GM19238 (cell line): ENCODE results near the gene SEMA4D.
A peak's percentile ranks its signal among the peaks of the same experiment; 100 is the strongest.
"Not testable (repeated sequence)": the region's sequence is repeated elsewhere in the genome, so short reads cannot be mapped to it uniquely, and the experiment has no call there.

Experiments used
- DNase-seq: peaks from one replicate; pipeline ENCODE4 v3.0.0; 2011; ENCODE audit warnings: low spot score; ENCODE audit not compliant: insufficient read length

The SEMA4D gene

GRCh38 chr9:89375191-89375760, 122.6 kb downstream of the SEMA4D start:
- DNase-seq, result peak; percentile 57

DNA sequence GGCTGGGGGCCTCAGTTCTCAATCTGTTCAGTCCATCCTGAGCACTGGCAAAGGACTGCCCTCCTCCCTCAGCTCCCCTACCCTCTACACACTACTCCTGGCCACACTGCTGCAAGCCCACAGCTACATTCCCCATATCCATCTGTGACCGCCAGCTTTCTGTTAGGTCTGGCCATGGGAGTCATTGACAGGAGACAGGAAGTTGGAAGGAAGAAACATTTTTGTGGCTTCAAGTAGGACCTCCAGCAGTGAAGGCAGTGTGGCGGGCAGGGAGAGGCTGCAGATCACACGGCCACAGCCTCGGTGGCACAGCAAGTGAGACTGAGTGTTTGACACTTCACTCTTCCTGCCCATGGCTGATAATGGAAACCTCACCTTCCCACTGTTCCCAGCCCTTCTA, 123.7 kb downstream of the SEMA4D start:
- no peak for DNase-seq

DNA sequence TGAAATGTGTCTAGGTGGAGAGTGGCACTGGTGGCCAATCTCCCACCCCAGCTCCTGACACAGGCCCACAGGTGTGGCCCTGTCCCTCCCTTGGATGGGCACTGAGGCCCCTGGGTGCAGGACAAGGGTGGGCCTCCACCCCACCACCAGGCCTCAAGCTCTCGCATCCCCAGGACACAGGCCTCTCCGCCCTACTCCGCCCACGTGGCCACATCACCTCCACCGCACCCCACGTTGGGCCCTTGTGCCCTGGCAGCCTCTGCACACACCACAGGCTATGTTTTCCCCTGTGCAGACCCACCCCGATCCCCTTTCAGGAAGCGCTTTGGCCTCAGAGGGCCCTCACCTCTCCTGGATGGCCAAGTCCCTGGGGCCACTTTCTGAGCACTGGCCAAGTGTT, 124.9 kb downstream of the SEMA4D start:
- no peak for DNase-seq

DNA sequence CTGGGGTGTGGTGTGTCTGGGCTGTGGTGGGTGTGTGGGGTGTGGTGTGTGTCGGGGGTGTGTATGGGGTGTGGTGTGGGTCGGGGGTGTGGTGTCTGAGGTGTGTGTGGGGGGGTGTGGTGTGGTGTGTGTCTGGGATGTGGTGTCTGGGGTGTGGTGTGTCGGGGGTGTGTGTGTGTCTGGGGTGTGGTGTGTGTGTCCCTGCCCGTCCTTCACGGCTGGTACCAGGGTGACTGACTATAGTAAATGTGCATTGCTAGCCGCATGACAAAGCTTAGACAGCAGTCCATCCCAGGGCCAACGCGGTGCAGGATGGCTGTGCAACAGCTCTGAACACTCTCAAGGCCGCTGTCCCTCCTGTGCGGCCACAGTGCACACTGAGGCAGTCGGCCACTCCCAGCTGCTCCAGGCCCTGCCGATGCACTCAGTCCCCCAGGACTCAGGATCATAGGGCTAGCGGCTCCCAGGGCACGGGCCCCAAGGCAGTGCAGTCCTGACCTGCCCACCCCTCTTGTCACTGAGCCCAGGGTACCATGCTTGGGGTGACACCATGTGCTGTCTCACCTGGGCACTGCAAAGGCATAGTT, 125.6 kb downstream of the SEMA4D start:
- no peak for DNase-seq

DNA sequence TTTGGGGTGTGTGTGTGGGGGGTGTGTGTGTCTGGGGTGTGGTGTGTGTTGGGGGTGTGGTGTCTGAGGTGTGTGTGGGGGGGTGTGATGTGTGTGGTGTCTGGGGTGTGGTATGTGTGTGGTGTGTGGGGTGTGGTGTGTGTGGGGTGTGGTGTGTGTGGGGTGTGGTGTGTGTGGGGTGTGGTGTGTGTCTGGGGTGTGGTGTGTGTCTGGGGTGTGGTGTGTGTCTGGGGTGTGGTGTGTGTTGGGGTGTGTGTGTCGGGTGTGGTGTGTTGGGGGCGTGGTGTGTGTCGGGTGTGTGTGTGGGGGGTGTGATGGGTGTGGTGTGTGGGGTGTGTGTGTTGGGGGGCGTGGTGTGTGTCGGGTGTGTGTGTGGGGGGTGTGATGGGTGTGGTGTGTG, 126.1 kb downstream of the SEMA4D start:
- DNase-seq, result not testable (repeated sequence)

GRCh38 chr9:89370593-89370992, 127.3 kb downstream of the SEMA4D start:
- no peak for DNase-seq

GRCh38 chr9:89368978-89369377, 128.9 kb downstream of the SEMA4D start:
- no peak for DNase-seq

DNA sequence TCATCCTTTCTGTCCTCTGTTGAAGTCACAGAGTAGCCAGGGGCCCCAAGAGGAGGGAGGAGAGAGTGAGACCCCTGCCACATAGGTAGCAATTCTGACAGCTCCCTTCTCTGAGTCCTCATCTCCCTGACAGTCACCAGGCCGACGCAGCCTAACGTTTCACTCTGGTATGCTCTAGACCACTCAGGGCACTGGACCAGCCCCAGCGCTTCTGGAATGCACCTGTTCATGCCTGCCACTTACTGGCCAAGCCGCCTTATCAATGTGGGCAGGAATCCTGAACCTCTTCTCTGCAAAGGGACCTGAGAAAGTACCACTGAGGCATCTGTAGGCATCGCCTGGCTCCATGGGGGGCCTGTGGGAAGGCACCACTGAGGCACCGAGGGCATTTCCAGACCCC, 129.4 kb downstream of the SEMA4D start:
- no peak for DNase-seq

DNA sequence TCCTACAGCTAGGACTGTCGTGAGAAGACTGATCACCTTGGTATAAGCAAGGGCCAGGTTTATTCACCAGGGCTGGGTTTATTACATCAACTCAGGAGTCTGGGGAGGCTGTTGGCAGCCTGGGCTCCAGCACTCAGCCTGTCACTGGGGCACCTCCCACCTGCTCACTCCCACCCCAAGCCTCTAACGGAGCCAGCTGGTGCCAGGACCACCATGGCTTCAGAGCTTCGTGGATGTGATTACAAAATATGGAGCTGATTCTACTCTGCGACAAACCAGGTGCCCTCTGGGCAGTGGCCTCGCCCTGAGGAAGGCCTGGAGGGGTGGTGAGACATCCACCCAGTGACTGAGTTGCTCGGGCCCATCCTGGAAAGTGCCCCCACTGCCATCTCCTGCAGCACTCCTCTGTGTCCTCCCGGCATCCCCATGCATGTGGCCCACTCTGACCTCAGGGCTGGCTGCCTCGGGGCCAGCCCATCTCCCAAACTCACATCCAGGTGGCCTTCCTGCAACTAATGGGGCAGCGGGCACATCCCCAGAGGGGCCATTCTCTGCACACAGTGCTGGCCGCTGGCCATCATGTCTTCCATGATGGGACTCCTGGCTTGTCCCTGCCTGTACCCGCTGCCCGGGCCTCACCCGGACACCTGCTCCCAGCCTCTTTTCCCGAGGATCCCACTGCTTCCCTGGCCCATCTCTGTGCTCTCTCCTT, 130.0 kb downstream of the SEMA4D start:
- no peak for DNase-seq

GRCh38 chr9:89367281-89367680, 130.6 kb downstream of the SEMA4D start:
- DNase-seq, result no peak

- no peak for DNase-seq
Measured at GRCh38 chr9:89366711-89367110, 131.2 kb downstream of the SEMA4D start.

DNA sequence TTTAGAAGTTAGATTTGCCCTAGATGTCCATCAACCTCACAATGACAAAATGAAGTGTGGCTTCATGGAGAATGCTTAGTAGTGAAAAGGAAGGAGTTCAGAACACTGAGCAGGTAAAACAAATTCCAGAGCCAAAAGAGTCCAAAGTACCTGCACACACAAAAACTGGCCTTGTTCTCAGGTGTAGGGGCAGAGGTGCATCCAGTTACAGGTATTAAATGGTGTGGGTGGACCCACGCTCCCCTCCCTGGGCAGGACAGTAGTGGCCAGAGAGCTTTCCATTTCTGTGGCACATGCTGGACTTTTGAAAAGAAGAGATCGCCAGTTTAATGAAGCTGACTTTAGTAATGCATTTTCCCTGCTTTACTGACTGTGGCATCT, 132.4 kb downstream of the SEMA4D start:
- DNase-seq, result no peak

DNA sequence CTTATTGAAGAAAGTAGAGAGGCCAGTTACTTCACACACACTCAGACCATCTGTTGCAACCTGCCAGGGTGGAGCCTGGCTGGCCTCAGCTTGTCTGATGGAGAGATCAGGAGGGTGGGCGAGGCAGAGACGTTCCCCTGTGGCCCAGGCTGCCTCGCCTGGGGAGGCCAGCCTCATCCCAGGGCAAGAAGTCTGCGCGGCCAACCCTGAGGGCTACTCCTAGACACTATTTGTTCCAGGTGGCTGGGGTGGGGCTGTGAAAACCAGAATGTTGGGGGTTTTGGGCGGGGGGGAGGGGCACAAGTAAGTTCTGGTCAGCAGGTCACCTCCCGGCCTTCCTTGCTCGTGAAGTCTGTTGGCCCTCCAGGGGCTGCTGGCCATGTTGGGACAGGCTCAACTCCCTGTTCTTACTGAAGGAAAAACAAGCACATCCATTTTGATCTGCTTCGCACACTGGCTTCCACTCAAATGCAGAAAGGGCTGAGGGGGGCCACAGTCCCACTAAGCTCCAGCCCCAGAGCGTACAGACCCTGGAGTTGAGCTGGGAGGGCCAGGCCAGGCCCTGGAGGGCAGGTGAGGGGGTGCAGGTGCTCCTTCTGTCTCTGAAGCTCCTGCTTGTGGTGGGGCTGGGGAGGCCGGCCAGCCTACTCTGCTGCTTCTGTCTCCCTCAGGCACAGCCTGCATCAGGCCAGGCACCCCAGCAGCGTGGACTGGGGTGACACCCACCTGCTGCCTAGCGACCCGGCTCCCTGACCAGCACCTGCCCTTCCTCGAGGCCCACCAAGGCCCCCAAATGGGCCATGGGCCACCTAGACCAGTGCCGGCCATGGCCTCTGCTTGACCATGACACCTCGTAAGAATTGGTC, 133.0 kb downstream of the SEMA4D start:
- DNase-seq, result no peak

DNA sequence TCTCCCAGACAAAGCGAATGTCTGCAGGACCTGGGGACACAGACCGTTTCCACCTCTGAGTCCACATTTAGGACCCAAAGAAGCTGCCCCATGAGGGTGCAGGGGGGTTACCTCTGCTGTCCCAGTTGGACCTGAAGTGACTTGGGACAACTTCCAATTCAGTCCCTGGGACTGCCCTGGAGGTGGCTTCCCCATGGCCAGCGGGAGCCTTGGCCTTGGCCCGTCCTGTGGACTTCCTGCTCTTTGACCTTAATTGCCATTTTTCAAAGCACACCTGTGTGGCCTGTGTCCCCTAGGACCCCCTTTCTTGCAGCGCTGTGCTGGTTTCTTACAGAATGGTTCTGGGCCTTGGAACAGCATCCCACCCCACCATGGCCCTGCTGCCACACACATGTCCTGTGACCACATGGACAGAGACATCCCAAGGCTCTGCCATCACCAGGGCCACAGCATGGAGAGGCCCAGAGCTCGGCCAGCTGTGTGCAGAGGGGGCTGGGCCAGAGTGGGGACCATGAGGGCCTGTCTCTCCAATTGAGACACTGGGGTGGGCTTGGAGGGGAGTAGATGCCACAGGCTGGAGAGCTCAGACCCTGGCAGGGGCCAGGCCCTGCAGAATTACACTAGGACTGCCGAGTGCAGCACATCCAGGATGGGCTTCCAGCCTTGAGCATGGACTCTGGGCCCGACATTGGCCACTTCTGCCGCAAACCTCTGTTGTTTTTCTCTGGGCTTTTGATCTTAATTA, 133.8 kb downstream of the SEMA4D start:
- DNase-seq, result no peak

DNA sequence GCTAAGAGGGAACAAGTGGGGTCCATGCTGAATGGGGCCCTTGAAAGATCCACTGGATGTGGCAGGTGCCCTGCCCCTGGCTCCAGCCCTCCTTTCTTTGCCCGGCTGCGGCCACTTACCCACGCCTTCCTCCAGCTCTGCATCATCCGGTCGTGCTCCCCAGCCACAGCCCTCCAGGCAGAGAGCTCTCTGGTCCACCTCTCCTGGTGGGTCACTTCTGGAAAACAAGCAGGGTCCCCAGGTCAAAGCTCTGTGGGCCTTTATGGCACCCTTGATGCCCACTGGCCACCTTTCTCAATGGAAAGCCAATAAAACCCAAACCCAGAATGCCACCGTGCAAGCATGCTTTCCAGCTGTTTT, 134.6 kb downstream of the SEMA4D start:
- DNase-seq, result no peak

- no peak for DNase-seq
Measured at GRCh38 chr9:89362647-89363310, 135.1 kb downstream of the SEMA4D start.

GRCh38 chr9:89361816-89362646, 135.9 kb downstream of the SEMA4D start:
- no peak for DNase-seq

DNA sequence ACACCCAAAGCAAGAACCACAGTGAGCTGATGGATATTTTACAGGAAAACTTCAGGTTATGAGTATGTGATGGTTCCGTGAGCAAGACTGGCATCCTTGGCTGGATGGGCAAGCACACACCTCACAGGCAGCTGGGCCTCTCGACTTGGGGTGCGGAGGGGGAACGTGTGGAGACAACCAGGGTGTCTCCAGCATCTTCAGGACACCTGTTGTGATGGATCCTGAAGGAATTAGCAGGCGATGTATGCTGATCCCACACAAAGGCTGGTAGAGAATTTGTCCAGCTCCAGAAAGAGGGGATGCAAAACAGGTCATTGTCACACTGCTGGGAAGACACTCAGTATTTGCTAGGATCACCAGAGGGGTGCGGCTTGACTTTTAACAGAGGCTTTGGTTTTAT, 136.9 kb downstream of the SEMA4D start:
- DNase-seq, result no peak

DNA sequence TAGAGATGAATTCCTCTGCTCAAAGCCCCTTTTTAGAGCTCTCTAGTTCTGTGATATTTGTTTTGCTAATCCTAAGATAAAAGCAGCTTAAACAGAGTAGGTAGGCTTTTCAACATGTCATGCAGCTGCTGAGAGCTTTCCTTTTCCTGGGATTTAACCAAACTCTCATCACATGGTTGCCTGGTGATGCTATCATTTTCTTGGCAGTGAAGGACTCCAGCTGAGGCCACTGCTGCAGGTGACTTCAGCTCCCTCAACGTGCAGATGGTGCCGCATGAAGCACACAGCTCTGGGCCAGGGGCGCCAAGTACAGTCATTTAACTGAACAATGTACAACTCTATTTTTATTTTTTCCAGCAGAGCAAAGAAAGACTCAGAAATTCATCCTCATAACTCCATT, 137.4 kb downstream of the SEMA4D start:
- no peak for DNase-seq

DNA sequence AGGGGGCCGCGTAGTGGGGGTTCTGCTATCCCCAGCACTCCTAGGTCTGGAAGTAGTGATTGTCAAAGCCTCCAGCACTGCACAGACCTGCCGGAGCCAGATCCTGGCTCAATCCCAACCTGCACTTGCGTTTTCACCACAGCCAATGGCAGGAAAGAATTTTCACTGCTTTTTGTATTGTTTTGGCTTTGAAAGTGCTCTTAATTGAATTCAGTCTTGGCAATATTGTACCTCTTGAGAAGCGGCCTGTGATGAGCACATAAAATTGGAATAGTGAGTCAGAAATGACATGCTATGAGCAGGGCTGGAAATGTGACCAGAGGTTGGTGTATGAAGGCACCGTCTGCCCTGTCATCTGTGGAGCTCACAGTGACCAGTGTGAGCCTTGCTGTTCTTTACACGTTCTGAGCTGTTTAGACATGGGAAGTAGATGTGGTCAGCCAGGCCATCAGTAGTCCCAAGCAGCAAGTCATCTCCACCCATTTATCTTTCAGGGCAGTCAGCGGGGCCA, 138.1 kb downstream of the SEMA4D start:
- no peak for DNase-seq
